GM19238 (cell line): ENCODE measurements around the gene BRMS1.
"Not testable (repeated sequence)": the region's sequence is repeated elsewhere in the genome, so short reads cannot be mapped to it uniquely, and the experiment has no call there.

Source experiments
- DNase-seq: peaks from one replicate; pipeline ENCODE4 v3.0.0; 2011; ENCODE audit warnings: low spot score; ENCODE audit not compliant: insufficient read length

Gene BRMS1

GRCh38 chr11:66363805-66364535 lies 19.1 kb upstream of the BRMS1 start:
- peak; percentile 66 for DNase-seq

DNA sequence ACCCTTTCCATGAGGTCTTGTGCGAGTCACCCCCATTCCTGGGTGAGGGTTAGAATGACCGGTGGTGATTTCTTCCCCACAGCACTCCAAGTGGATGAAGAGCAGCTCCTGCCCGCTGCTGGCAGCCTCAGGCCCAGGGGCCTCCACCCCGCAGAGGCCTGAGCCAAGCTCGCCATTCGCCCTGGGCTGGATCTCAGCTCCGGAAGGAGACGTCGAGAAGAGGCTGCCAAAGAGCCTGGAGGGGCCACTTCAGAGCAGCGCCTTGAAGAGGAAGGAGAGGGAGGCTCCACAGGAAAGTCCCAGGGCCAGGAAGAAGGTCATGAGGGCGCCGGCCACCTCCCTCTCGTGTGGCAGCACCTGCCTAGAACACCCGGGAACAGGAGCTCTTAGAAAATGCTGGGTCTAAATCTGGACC lies 18.3 kb upstream of the BRMS1 start:
- no peak for DNase-seq

DNA sequence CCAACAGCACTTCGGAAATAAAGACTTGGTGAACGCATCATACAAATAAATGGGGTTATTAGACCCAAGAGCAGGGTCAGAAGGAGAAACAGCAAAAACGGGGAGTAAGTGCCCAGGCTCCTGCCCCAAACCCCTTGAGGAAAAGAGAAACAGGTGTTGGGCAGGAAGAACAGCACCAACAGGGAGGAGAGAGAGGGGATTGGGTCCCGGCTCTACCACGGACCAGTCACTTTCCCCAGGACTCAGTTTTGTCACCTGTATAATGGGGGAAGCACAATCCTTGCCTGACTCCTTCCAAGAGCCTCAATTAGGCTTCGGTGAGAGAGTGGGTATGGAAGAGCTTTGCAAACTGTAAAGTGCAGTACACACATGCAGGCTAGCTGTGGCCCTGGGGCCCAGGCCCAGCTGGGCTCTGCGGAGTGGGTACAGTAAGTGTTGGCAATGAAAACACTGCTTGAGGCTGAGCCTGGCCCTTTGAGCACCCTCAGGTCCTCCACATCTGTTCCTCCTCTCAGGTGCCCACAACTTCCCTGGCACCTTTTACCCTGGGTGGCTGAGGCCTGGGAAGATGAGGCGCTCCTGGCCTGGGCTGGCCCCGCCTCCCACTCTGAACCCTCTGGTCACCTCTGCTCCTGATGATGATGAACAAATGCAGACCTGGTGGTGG lies 17.7 kb upstream of the BRMS1 start:
- DNase-seq, result no peak

DNA sequence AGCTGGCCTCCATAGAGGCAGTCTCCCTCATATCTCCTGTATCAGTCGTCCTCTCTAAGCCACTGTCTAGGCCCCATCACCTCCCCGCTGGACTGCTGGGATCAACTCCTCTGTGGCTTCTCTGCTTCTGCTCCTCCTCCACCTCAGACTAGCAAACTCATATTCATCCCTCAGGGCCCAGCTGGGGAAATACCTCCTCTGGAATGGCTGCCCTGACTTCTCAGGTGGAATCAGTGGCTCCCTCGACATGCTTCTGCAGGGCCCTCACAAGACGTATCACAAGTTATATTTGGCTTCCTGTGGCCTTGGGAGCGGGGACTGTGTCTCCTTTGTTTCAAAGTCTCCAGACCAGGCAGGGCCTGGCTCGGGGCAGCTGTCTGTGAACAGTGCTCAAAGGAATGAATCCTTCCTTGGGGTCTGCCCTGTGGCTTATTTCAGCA lies 16.6 kb upstream of the BRMS1 start:
- DNase-seq, result no peak

GRCh38 chr11:66360406-66361073 lies 15.6 kb upstream of the BRMS1 start:
- DNase-seq, result no peak

DNA sequence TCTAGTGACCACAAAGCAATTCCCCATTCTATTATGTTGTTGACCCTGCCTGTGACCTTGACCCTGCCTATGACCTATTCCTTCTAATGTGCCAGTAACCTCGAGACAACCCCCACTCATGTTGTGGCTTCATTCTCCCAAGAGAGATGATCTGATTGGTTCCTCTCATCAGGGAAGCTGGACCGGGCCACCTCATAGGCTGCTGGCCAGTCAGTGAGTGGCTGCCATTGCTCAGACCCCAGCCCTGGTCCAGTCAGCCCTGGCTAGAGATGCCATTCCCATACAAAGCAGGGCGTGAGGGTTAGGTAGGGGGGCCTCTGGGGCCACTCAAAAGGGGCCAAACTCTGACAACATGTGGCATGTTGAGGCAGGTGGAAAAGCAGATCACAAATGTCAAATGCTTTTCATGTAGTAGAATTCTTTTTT lies 14.8 kb upstream of the BRMS1 start:
- no peak for DNase-seq

DNA sequence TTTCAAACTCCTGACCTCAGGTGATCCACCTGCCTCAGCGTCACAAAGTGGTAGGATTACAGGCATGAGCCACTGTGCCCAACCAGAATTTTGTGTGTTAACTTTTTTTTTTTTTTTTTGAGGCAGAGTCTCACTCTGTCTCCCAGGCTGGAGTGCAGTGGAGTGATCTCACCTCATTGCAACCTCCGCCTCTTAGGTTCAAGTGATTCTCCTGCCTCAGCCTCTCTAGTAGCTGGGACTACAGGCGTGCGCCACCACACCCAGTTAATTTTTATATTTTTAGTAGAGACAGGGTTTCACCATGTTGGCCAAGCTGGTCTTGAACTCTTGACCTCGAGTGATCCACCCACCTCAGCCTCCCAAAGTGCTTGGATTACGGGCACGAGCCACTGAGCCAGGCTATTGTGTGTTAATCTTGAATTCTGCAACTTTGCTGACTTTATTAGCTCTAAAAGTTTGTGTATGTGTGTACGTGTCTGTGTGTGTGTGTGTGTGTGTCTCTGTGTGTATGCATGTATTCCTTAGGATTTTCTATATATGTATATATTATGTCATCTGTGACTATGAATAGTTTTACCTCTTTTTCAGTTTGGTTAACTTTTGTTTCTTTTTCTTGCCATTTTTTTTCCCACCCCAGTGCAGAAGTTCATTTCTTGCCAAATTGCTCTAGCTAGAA lies 5.8 kb upstream of the BRMS1 start:
- not testable (repeated sequence) for DNase-seq

- DNase-seq, result no peak
These were observed 4.1 kb upstream of the BRMS1 start for GRCh38 chr11:66349084-66349386.

GRCh38 chr11:66347425-66348276 lies 2.7 kb upstream of the BRMS1 start, which contains the start of gene B4GAT1:
B4GAT1 (minus strand) TSS chr11:66347629; CDS start chr11:66347545, 84 bp downstream.
- peak; percentile 70 for DNase-seq

DNA sequence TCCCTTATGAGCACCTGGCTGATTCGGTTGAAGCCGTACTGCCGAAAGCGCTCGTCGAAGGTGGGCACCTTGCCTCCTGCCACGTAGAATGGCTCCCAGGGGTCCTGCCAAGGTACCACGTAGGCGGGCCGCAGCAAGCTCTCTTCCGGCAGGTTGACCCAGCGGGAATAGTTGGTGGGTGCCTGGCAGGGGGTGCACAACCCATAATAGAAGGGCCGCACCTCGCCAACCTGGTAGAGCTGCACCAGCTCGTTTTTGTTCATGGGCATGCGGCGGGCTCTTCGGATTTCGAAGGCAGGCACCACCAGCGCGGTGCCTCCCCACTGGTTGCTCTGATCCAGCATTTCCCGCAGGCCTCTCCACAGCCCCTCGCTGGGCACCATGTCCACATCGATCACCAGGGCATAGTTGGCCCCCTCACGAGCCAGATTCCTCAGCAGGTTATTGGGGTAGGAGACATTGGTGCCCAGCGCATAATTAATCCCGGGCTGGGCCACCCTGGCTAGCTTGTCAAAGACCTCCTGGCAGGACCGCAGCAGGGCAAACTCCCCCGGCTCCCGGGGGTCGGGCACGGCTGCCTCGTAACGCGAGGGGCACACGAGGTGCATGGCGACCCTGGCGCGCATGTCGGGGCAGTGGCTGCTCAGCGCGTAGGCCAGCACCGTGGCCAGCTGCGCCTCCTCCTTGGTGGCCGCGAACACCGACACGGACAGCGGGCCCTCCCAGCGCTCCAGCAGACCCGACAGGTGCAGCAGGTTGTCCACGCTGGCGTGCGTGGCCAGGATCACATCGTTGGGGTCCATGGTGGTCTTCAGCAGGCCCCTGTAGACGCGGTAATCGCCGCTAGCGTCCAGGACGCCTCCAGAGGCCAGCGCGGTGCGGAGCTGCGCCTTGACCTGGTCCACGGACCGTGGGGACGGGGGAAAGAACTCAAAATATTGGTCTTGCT lies 1.8 kb upstream of the BRMS1 start:
- DNase-seq, result no peak

- DNase-seq, result no peak
These were observed 379 bp upstream of the BRMS1 start for GRCh38 chr11:66345316-66345649.

DNA sequence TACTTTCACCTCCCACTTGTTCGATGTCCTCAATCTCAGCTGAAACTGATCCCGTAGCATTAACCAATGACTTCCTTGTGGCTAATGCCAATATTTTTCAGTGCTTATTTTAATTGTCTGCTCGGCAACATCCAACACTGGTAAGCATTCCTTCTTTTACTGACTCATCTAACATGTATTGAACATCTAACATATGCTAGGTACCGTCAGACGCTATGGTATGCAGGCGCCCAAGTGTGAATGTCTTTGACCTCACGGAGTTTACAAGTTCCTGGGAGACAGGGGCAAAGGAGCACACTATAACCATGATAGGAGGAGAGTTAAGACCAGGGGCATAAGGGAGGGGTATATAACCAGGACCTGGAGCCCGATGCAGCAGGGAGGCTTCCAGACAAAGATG lies 1.7 kb downstream of the BRMS1 start:
- no peak for DNase-seq

DNA sequence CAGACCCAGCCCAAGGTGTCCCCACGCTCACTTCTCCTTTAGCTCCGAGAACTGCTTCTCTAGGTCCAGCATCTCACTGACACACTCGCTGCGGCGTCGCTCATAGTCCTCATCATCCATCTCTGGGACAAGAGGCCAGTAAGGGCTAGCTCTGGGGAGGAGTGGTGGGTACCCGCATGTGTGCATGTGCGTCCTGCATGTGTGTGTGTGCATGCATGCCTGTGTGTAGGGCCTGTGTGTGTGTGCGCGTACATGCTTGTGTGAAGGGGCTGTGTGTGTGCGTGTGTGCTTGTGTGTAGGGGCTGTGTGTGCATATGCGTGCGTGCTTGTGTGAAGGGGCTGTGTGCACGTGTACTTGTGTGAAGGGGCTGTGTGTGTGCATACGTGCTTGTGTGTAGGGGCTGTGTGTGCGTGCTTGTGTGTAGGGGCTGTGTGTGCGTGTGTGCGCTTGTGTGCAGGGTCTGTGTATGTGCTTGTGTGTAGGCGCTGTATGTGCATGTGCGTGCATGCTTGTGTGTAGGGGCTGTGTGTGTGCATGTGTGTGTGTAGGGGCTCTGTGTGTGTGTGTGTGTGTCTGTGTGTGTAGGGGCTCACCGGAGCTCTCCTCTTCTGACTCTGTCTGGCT lies 3.3 kb downstream of the BRMS1 start:
- no peak for DNase-seq

GRCh38 chr11:66340596-66341501 lies 4.1 kb downstream of the BRMS1 start:
- no peak for DNase-seq

GRCh38 chr11:66339686-66340483 lies 5.0 kb downstream of the BRMS1 start:
- no peak for DNase-seq

DNA sequence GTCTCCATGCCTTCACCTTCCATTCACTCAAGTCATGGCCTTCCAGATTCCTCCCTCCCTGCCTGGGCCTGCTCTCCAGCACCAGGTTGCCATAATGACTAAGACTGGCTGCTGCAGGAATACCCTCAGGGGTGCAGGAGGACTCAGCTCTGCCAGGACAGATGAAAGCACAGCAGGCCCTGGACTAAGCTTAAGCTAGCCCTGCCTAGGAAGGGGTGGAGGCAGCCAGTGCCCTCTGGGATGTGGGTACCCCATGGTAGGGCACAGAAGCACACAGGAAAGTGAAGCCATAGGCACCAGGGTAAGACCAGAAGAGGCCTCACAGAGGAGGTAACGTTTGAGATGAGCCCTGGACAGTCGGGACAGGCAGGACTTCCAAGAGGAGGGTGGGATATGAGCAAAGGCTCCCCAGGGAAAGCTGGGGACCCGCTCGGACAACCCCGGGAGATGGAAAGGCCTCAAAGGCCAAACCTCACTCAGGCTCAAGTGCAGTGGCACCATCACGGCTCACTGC lies 5.7 kb downstream of the BRMS1 start:
- no peak for DNase-seq
